ENCODE measurements around the gene PITX3. TPM values are rescaled to one million over a fixed set of nuclear protein-coding genes. Genes with fewer than 3 reads are reported as not detected.
A peak's percentile ranks its signal among the peaks of the same experiment; 100 is the strongest.

The PITX3 gene
- total and polyA plus RNA-seq, 9 of the 15 experiments (the other 6 are each of a cell fraction or from before 2014, with no cell fraction given): 0.30 to 0.98 (median 0.95) TPM; not detected in 6

- TF ChIP-seq, protein P1, sequence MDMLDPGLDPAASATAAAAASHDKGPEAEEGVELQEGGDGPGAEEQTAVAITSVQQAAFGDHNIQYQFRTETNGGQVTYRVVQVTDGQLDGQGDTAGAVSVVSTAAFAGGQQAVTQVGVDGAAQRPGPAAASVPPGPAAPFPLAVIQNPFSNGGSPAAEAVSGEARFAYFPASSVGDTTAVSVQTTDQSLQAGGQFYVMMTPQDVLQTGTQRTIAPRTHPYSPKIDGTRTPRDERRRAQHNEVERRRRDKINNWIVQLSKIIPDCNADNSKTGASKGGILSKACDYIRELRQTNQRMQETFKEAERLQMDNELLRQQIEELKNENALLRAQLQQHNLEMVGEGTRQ (CRISPR knock-in tag; IDR thresholded peaks at IDR 0.05): no peak
- TF ChIP-seq, protein P2, sequence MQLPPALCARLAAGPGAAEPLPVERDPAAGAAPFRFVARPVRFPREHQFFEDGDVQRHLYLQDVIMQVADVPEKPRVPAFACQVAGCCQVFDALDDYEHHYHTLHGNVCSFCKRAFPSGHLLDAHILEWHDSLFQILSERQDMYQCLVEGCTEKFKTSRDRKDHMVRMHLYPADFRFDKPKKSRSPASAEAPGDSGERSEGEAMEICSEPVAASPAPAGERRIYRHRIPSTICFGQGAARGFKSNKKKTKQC (CRISPR knock-in tag; IDR thresholded peaks at IDR 0.05): peak; percentile 90
- TF ChIP-seq ELK1 (CRISPR knock-in tag; IDR thresholded peaks at IDR 0.05) (no peak), ZNF707 (CRISPR knock-in tag; conservative IDR thresholded peaks at IDR 0.05) (no peak), U2AF1 (optimal IDR thresholded peaks at IDR 0.05; ENCODE audit: low read depth, low read length) (no peak), BRF1 (IDR thresholded peaks at IDR 0.05; ENCODE audit: borderline replicate concordance, extremely low read depth, insufficient read length) (no peak), MYNN (IDR thresholded peaks at IDR 0.05) (no peak), MYNN (CRISPR knock-in tag; IDR thresholded peaks at IDR 0.05) (no peak), KLF16 (IDR thresholded peaks at IDR 0.05) (no peak), NR4A1 (CRISPR knock-in tag; IDR thresholded peaks at IDR 0.05) (no peak), NR4A1 (tag; IDR thresholded peaks at IDR 0.05) (no peak), E2F5 (CRISPR knock-in tag; IDR thresholded peaks at IDR 0.05) (peak; percentile 68; the same call in 1 of the 2 replicates), HINFP (tag; conservative IDR thresholded peaks at IDR 0.05; ENCODE audit: low read depth) (no peak), SMARCC2 (IDR thresholded peaks at IDR 0.05; ENCODE audit: low read depth) (no peak), MCM7 (IDR thresholded peaks at IDR 0.05) (no peak), DLX4 (CRISPR knock-in tag; IDR thresholded peaks at IDR 0.05) (no peak), NR3C1 (CRISPR knock-in tag; IDR thresholded peaks at IDR 0.05) (no peak), SLC30A9 (CRISPR knock-in tag; IDR thresholded peaks at IDR 0.05) (no peak), ZNF324 (CRISPR knock-in tag; IDR thresholded peaks at IDR 0.05) (no peak), ZNF668 (CRISPR knock-in tag; IDR thresholded peaks at IDR 0.05) (no peak), NCOA1 (IDR thresholded peaks at IDR 0.05; ENCODE audit: low read depth) (no peak), CBX2 (IDR thresholded peaks at IDR 0.05; ENCODE audit: insufficient read depth, low read length, poor library complexity, severe bottlenecking) (no peak), ADNP (tag; IDR thresholded peaks at IDR 0.05) (no peak), MTA3 (IDR thresholded peaks at IDR 0.05; ENCODE audit: borderline replicate concordance) (no peak), CREBBP (IDR thresholded peaks at IDR 0.05; ENCODE audit: low read depth, low read length) (no peak)
Observed at GRCh38 chr10:102225646-102226541, 15.4 kb downstream of the PITX3 start, which contains the start of gene ELOVL3 (continued).
